ENCODE results near the gene INPP5A.

INPP5A gene

DNA sequence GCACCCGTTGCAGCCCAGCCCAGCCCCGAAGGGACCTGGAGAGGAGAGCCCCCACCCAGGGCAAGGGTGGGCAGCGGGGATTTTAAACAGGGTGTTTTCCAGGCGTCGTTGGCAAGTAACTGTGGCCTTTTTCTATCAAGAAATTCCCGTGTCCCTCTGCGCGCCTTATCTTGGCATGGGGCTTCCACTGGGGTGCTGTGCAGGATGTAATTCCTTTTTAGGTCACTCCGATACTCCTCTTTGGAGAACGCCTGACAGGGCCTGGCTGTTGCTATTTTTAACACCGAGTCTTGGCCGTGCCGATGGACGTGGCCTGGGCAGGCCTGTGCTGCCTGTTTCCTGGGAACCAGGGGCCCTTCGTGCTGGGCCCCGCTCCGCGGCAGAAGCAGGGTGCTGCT, 93.8 kb downstream of the INPP5A start:
- no peak for DNase-seq (ENCODE audit: low spot score)

GRCh38 chr10:132632091-132632561, 94.5 kb downstream of the INPP5A start:
- no peak for DNase-seq (ENCODE audit: low spot score)

- DNase-seq (ENCODE audit: low spot score): no peak
Measured at GRCh38 chr10:132632851-132633684, 95.5 kb downstream of the INPP5A start.

DNA sequence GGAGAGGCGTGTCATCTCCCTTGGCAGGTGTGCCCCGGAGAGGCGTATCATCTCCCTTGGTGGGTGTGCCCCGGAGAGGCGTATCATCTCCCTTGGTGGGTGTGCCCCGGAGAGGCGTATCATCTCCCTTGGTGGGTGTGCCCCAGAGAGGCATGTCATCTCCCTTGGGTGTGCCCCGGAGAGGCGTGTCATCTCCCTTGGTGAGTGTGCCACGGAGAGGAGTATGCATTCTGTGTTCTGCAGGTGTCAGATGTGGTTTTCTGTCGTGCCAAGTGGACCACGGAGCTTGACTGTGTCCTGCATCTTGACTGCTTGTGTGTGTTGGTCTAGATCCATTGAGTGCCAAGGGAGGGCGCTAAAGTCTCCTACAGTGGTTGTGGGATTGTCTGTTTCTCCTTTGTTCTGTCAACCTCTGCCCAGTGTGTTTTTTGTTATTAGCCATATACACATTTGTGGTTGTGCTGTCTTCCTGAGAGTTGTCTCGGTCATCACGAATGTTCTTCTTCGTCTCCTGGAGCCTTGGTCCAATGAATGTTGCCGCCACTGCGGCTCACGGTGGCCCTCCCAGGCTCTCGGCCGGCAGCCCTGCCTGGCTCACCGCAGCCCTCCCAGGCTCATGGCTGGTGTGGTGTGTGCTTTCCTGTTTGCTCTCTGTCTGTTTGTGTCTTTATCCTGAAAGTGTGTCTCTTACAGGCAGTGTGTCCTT, 96.8 kb downstream of the INPP5A start:
- peak; percentile 53 for DNase-seq (ENCODE audit: low spot score)

- no peak for DNase-seq (ENCODE audit: low spot score)
Measured at GRCh38 chr10:132634947-132635271, 97.3 kb downstream of the INPP5A start.

- DNase-seq (ENCODE audit: low spot score): no peak
Measured at GRCh38 chr10:132636358-132636757, 98.8 kb downstream of the INPP5A start.

DNA sequence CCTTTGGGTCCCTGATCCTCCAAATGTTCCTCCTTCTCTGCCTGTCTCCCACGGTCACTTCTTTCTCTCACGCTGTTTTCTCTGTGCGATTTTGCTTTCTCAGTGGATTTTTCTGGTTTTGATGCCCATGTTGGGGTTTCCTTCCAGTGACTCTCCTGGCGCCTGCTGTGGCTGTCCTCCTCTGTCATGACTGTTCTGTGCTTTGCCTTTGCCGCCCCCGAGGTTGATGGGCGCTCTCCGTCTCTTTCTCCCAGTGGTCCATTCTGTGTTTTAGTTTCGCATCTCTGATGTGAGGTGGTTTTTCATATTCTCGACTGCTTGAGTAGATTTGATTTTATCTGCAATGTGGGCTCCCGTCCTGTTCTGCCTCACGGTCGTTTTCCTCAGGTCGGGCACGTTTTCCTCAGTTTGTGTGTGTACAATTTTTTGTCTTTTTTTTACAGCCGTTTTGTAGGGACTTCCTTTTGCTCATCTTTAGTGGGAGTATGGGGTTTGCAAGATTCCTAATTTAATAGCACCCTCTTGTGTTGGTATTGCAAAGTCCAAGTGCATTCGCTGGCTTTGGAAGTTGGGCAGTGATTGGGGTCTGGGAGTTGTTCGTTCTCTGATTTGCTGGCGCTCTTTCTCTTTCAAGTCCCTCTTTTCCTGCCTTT, 100.0 kb downstream of the INPP5A start:
- peak; percentile 35 for DNase-seq (ENCODE audit: low spot score)

- no peak for DNase-seq (ENCODE audit: low spot score)
Measured at GRCh38 chr10:132638130-132638515, 100.5 kb downstream of the INPP5A start.

GRCh38 chr10:132639470-132639869, 101.9 kb downstream of the INPP5A start:
- DNase-seq (ENCODE audit: low spot score): no peak

DNA sequence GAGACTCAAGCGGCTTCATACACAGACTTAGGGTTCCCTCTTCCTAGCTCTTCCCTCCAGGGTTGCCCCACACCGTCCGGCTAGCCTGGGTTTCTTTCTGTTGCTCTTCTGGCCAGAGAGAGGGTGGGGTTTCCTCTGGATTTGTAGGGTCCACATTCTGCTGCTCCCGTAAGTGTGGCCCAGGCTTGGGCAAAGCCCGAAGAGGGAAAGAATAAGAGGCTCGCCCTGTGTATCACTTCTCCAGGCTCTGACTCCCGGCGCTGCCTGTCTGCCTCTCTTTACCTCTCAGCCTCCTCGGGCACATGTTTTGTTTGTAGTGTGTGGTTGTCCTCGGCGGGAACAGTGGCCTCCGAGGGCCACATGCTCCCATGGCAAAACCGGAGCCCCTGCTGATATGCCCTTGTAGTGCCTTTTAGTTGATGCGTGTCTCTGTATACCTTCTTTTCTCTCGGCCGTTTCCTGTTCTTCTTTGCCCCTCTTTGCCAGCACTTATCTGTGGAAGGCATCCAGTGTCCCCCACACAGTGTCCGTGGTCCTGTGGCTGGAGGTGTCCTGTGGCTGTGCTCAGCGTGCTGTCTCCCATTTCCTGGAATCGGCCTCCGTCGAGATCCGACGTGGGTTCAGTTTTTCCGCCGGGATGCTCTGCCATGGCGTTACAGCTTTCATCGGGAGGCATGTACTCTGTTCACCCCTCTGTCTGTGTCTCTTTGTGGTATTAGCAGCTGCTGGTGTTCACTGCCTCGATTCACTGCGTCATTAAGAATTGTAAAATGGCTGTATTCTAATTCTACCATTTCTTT, 102.9 kb downstream of the INPP5A start:
- DNase-seq (ENCODE audit: low spot score): no peak

GRCh38 chr10:132641401-132641800, 103.8 kb downstream of the INPP5A start:
- no peak for DNase-seq (ENCODE audit: low spot score)

DNA sequence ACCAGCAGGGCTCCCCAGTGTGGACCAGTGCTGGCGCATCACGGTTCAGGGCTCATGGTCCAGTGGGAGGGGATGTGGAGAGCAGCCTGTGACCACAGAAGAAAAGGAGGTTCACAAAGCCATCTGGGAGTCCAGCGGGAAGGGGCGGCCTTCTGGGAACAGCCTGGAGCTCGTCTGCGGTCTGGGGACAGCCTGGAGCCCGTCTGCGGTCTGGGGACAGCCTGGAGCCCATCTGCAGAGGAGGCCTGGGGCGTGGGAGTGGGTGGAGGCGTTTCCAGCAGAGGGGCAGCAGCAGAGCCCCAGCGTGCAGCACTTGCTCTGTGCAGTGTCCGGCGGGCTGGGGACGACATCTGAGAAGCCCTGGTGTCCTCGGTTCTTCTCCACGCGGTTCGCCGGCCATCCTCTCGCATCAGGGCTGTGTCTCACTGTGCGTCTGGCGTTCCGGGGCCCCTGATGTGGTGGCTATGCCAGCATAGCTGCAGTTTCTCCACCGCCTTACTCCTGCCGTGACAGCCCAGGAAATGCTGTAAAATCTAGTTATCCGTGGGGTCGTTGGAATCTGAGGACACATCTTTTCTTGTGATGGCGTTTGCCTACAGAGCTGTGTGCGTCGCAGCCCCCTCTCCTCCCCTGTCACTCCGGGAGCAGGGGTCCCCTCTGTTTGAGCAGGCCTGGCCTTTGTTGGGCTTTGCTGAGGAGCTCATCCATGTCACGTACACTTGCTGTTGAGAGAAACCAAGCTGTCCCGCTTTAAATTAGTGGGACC, 104.6 kb downstream of the INPP5A start:
- no peak for DNase-seq (ENCODE audit: low spot score)

DNA sequence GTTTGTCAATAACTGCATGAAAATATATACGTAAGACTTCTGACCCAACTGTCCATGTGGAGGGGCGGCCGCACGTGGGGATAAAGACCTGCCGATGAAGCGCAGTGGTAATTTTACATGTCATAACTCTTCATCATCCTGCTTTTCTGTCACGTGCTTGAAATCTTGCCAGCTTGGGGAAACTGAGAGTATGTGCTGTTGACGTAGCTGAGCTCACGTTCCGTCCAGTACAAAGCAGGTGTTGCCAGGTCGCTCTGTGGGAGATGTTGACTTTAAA, 105.1 kb downstream of the INPP5A start:
- no peak for DNase-seq (ENCODE audit: low spot score)

DNA sequence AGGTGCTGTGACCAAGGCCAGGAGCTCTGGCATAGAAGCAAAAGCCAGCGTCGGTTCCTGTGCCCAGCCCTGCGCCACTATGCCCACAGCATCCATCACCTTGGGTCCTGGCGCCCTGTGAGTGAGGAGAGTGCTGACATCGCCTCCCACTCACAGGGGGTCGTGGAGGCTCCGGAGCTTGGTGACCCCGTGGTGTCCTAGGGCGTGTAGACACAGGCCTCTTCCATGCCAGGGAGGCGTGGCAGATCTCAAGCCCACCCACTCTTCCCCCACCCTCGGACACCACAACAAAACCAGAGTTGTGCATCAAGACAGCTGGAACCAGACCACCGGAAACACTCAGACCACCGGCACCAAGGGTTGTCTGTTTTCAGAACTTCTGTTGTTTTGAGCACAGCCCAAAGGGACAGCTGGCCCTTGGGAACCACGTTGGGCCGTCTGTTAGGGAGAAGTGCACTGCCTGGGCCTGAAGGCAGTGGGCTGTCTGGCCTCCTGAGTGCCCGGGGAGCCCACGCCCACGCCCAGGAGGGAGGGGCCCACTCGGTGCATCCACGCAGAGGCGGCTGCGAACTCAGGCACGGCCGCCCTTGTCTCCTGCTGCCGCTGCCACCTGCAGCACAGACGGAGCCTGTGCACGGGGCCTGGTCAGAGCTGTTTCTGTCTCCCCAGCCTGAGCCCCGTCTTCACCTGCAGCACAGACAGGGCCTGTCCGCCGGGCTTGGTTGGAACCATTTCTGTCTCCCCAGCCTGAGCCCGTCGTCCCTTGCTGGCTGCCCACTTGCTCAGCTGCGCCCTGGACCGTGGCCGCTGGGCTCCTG, 106.3 kb downstream of the INPP5A start:
- DNase-seq (ENCODE audit: low spot score): no peak

DNA sequence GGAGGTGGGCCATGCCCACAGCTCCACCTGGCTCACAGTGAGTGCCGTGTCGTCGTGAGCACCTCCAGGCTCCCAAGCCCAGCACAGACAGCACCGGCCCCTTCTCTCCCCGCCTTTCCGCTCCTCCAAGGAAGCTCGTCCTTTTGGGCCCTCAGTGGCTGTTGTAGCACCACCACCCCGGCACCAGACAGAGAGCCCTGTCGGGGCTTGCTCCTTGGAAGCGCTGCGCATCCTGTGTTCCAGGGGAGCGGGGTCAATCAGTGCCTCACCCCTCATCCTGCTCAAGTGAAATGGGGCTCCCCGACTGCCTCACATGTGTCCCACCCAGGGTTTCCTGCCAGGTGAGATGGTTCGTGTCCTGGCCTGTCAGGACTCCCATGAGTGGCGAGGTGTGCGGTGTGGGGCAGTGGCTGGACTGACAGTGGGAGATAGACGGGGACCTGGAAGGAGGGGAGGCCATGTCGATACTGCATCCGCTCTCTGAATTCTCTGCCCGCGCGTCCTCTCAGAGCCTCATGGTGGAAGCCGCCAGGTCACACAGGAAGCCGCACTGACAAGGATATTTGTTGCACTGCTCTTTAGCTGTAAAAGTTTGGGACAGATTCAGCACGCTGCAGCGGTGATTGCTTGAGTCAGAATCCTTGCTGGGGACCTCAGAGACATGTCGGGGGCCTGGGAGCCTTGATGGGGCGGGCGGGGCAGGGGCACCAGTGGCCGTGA, 107.1 kb downstream of the INPP5A start:
- DNase-seq (ENCODE audit: low spot score): no peak

- no peak for DNase-seq (ENCODE audit: low spot score)
Measured at GRCh38 chr10:132645247-132645530, 107.6 kb downstream of the INPP5A start.

GRCh38 chr10:132645630-132646442, 108.2 kb downstream of the INPP5A start:
- DNase-seq (ENCODE audit: low spot score): no peak

DNA sequence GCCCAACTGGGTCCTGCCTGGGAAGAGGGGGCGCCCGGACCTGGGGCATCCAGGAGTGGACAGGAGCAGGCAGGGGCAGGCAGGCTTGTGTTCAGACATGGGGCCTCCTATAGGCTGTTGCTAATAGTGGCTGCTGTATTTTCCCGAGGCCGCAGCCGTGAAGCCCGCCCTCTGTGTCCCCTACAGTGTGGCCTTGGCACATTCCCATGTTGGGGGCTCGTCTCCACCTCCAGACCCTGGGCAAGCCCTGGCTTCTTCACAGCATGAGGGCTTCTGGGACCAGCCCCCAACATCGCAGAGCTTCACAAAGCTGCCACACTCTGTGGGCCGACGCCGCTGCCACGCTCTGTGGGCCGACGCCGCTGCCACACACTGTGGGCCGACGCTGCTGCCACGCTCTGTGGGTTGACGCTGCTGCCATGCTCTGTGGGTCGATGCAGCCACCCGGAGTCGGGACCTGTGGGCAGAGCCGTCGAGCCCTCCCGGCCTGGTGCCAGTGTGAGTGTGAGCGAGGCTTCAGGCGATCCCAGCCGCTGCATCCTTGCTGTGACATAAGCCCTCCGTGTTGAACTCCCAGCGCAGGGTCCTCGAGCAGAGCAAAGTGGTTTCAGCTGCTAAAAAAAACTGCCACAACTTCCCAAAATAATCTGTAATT, 109.0 kb downstream of the INPP5A start:
- no peak for DNase-seq (ENCODE audit: low spot score)

DNA sequence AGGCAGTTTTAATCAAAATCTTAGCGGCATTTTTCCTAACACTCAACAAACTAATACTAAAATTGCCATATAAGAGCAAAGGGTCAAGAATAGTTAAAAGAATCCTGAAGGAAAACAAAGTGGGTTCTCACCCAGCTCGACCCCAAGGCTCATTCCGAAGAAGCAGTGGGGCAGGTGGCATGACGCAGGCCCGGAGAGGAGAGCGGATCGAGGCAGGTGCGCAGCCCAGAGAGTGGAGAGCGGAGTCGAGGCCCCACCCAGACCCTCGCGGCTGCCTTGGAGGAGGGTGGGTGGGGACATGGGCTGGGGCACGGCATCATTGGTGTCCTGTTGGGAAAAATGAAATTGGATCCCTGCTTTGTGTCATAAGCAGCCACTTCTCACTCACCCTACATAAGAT, 109.8 kb downstream of the INPP5A start:
- DNase-seq (ENCODE audit: low spot score): no peak
